DOHH2 (cell line): ENCODE results near the gene SART3.

Experiments used
- EZH2phosphoT487 ChIP-seq: fragments of 200-600 bp; sonication (generic); IDR thresholded peaks from 2 replicates; pipeline ENCODE4 v1.6.1; 2017; ENCODE audit warnings: borderline replicate concordance, mild to moderate bottlenecking, antibody characterized with exemption, low read length, moderate library complexity, mixed read lengths
- TF ChIP-seq, protein P1 (sequence below): fragments of 200-600 bp; sonication (generic); IDR thresholded peaks from one replicate; pipeline ENCODE4 v1.5.1; 2014; ENCODE audit warnings: antibody characterized with exemption, mild to moderate bottlenecking, low read depth, low read length; ENCODE audit not compliant: poor library complexity, severe bottlenecking

- TF ChIP-seq, protein P1, sequence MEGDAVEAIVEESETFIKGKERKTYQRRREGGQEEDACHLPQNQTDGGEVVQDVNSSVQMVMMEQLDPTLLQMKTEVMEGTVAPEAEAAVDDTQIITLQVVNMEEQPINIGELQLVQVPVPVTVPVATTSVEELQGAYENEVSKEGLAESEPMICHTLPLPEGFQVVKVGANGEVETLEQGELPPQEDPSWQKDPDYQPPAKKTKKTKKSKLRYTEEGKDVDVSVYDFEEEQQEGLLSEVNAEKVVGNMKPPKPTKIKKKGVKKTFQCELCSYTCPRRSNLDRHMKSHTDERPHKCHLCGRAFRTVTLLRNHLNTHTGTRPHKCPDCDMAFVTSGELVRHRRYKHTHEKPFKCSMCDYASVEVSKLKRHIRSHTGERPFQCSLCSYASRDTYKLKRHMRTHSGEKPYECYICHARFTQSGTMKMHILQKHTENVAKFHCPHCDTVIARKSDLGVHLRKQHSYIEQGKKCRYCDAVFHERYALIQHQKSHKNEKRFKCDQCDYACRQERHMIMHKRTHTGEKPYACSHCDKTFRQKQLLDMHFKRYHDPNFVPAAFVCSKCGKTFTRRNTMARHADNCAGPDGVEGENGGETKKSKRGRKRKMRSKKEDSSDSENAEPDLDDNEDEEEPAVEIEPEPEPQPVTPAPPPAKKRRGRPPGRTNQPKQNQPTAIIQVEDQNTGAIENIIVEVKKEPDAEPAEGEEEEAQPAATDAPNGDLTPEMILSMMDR, result no peak
- no peak for TF ChIP-seq EZH2phosphoT487
Observed at GRCh38 chr12:108583991-108584390, 23.0 kb upstream of the SART3 start.
